Memory B cell (primary cell): Measurements from ENCODE around the gene NUMBL.

ENCODE experiments used
- ATAC-seq: fragments of 150-1000 bp; cut with Tn5 transposase; 2 replicates; pipeline ENCODE4 v1.10.0; 2021; ENCODE audit warnings: low read depth, mild to moderate bottlenecking, moderate library complexity
- DNase-seq, 2 donors: peaks; one replicate each; pipeline ENCODE4 v3.0.0; 2022; ENCODE audit warnings: low spot score in 2 of 2
- H3K27ac Mint-ChIP-seq: one replicate; pipeline ENCODE4 v1.8.0; 2022; ENCODE audit warnings: mild to moderate bottlenecking, moderate library complexity, mixed read lengths
- H3K27me3 Mint-ChIP-seq: one replicate; pipeline ENCODE4 v1.8.0; 2022; ENCODE audit warnings: mixed read lengths
- H3K36me3 Mint-ChIP-seq: one replicate; pipeline ENCODE4 v1.8.0; 2022; ENCODE audit warnings: mild to moderate bottlenecking, mixed read lengths
- H3K4me1 Mint-ChIP-seq: one replicate; pipeline ENCODE4 v1.8.0; 2022; ENCODE audit warnings: mixed read lengths
- H3K4me3 Mint-ChIP-seq: one replicate; pipeline ENCODE4 v1.8.0; 2022; ENCODE audit warnings: mild to moderate bottlenecking, moderate library complexity, mixed read lengths
- H3K9me3 Mint-ChIP-seq: one replicate; pipeline ENCODE4 v1.8.0; 2022; ENCODE audit warnings: mixed read lengths

NUMBL gene

GRCh38 chr19:40721140-40721486 lies 30.7 kb upstream of the NUMBL start:
- H3K9me3 Mint-ChIP-seq = no peaks in the 10 kb centered on the region
- H3K36me3 Mint-ChIP-seq = peaks cover 20% of the 10 kb centered on the region
- DNase-seq = no peak
- H3K27me3 Mint-ChIP-seq = no peaks in the 10 kb centered on the region
- H3K4me3 Mint-ChIP-seq = peak overlapping the region; percentile 58
- H3K27ac Mint-ChIP-seq = peak overlapping the region; percentile 8
- no peak for ATAC-seq
- peaks cover 33% of the 10 kb centered on the region for H3K4me1 Mint-ChIP-seq

- Mint-ChIP-seq H3K4me3 (peak overlapping the region; percentile 89), H3K36me3 (peaks cover 16% of the 10 kb centered on the region), H3K27ac (peak overlapping the region; percentile 89), H3K4me1 (peaks cover 45% of the 10 kb centered on the region), H3K27me3 (no peaks in the 10 kb centered on the region), H3K9me3 (no peaks in the 10 kb centered on the region)
- DNase-seq (no peak), ATAC-seq (no peak)
Measured at GRCh38 chr19:40719414-40719894, 29.0 kb upstream of the NUMBL start.

GRCh38 chr19:40718774-40719391 lies 28.4 kb upstream of the NUMBL start:
- Mint-ChIP-seq H3K4me1 (peaks cover 47% of the 10 kb centered on the region), H3K9me3 (no peaks in the 10 kb centered on the region), H3K27ac (peak overlapping the region; percentile 89), H3K4me3 (peak overlapping the region; percentile 89), H3K27me3 (no peaks in the 10 kb centered on the region), H3K36me3 (peaks cover 16% of the 10 kb centered on the region)
- DNase-seq (peak in 1 of 2 donors; percentile 22), ATAC-seq (no peak)

GRCh38 chr19:40717880-40718773 lies 27.7 kb upstream of the NUMBL start:
- DNase-seq (peak in 1 of 2 donors; percentile 23), ATAC-seq (no peak)
- Mint-ChIP-seq H3K27ac (peak overlapping the region; percentile 98), H3K4me1 (peaks cover 46% of the 10 kb centered on the region), H3K4me3 (peak overlapping the region; percentile 89), H3K36me3 (peaks cover 12% of the 10 kb centered on the region), H3K9me3 (no peaks in the 10 kb centered on the region), H3K27me3 (no peaks in the 10 kb centered on the region)

- DNase-seq (no peak), ATAC-seq (no peak)
- Mint-ChIP-seq H3K4me1 (peaks cover 43% of the 10 kb centered on the region), H3K36me3 (peaks cover 14% of the 10 kb centered on the region), H3K27ac (peak overlapping the region; percentile 98), H3K27me3 (no peaks in the 10 kb centered on the region), H3K4me3 (peak overlapping the region; percentile 89), H3K9me3 (no peaks in the 10 kb centered on the region)
Measured at GRCh38 chr19:40717325-40717879, 27.0 kb upstream of the NUMBL start.

- Mint-ChIP-seq H3K4me1 (peaks cover 41% of the 10 kb centered on the region), H3K27ac (peak within 1 kb of the TSS; percentile 98), H3K9me3 (no peaks in the 10 kb centered on the region), H3K4me3 (peak within 1 kb of the TSS; percentile 89), H3K36me3 (peaks cover 14% of the 10 kb centered on the region), H3K27me3 (no peaks in the 10 kb centered on the region)
- peak; percentile 75 for ATAC-seq
- DNase-seq = peak; percentile 99
Measured at GRCh38 chr19:40716482-40717324, 26.3 kb upstream of the NUMBL start, which contains the start of the genes COQ8B and ITPKC. COQ8B (minus strand) TSS chr19:40716886; CDS start chr19:40714632, 2,254 bp downstream. ITPKC (plus strand) TSS chr19:40717112; CDS start chr19:40717136, 24 bp downstream.

- no peak for DNase-seq
Measured at GRCh38 chr19:40716031-40716481, 25.6 kb upstream of the NUMBL start.

GRCh38 chr19:40714441-40715299 lies 24.2 kb upstream of the NUMBL start:
- peak overlapping the region; percentile 89 for H3K4me3 Mint-ChIP-seq
- H3K4me1 Mint-ChIP-seq = peaks cover 35% of the 10 kb centered on the region
- peak; percentile 90 to 91 for DNase-seq
- peak overlapping the region; percentile 98 for H3K27ac Mint-ChIP-seq
- H3K36me3 Mint-ChIP-seq = peaks cover 15% of the 10 kb centered on the region
- ATAC-seq = peak; percentile 68
- H3K27me3 Mint-ChIP-seq = no peaks in the 10 kb centered on the region
- H3K9me3 Mint-ChIP-seq = no peaks in the 10 kb centered on the region

More at GRCh38 chr19:40716031-40716481, 25.6 kb upstream of the NUMBL start:
- peak overlapping the region; percentile 98 for H3K27ac Mint-ChIP-seq
- H3K4me3 Mint-ChIP-seq = peak overlapping the region; percentile 89
- peaks cover 40% of the 10 kb centered on the region for H3K4me1 Mint-ChIP-seq
- H3K36me3 Mint-ChIP-seq = peaks cover 18% of the 10 kb centered on the region
- H3K27me3 Mint-ChIP-seq = no peaks in the 10 kb centered on the region
- no peak for ATAC-seq
- H3K9me3 Mint-ChIP-seq = no peaks in the 10 kb centered on the region

GRCh38 chr19:40713939-40714338 lies 23.5 kb upstream of the NUMBL start:
- ATAC-seq (no peak), DNase-seq (no peak)
- no peaks in the 10 kb centered on the region for H3K27me3 Mint-ChIP-seq
- no peaks in the 10 kb centered on the region for H3K9me3 Mint-ChIP-seq
- peak overlapping the region; percentile 98 for H3K27ac Mint-ChIP-seq
- peaks cover 19% of the 10 kb centered on the region for H3K36me3 Mint-ChIP-seq
- H3K4me3 Mint-ChIP-seq = peak overlapping the region; percentile 89
- peaks cover 32% of the 10 kb centered on the region for H3K4me1 Mint-ChIP-seq

- Mint-ChIP-seq H3K9me3 (no peaks in the 10 kb centered on the region), H3K4me3 (no peak overlapping the region), H3K27me3 (no peaks in the 10 kb centered on the region), H3K36me3 (peaks cover 28% of the 10 kb centered on the region), H3K4me1 (peaks cover 13% of the 10 kb centered on the region), H3K27ac (no peak overlapping the region)
- ATAC-seq (no peak), DNase-seq (no peak)
Measured at GRCh38 chr19:40709817-40710216, 19.4 kb upstream of the NUMBL start.

GRCh38 chr19:40707615-40708014 lies 17.2 kb upstream of the NUMBL start:
- no peak for DNase-seq

GRCh38 chr19:40705950-40706619 lies 15.6 kb upstream of the NUMBL start:
- H3K36me3 Mint-ChIP-seq = peaks cover 33% of the 10 kb centered on the region
- no peaks in the 10 kb centered on the region for H3K9me3 Mint-ChIP-seq
- no peak for ATAC-seq
- H3K4me1 Mint-ChIP-seq = peaks cover 2% of the 10 kb centered on the region
- H3K27ac Mint-ChIP-seq = no peak overlapping the region
- H3K27me3 Mint-ChIP-seq = no peaks in the 10 kb centered on the region
- DNase-seq = no peak
- no peak overlapping the region for H3K4me3 Mint-ChIP-seq

More at GRCh38 chr19:40707615-40708014, 17.2 kb upstream of the NUMBL start:
- Mint-ChIP-seq H3K27ac (no peak overlapping the region), H3K4me3 (no peak overlapping the region), H3K9me3 (no peaks in the 10 kb centered on the region), H3K27me3 (no peaks in the 10 kb centered on the region), H3K36me3 (peaks cover 34% of the 10 kb centered on the region), H3K4me1 (peaks cover 5% of the 10 kb centered on the region)
- ATAC-seq = no peak
